Retina (tissue), 1 donor: ENCODE results near the gene PDGFRB.
A peak's percentile ranks its signal among the peaks of the same experiment; 100 is the strongest.

Experiments used
- DNase-seq: peaks from one replicate; pipeline ENCODE4 v3.0.0-alpha.2; 2016

The PDGFRB gene

GRCh38 chr5:150143350-150144245, 12.0 kb downstream of the PDGFRB start:
- DNase-seq, result no peak

GRCh38 chr5:150142959-150143349, 12.7 kb downstream of the PDGFRB start:
- DNase-seq, result no peak

GRCh38 chr5:150142185-150142958, 13.3 kb downstream of the PDGFRB start:
- DNase-seq, result no peak

GRCh38 chr5:150141544-150142184, 14.0 kb downstream of the PDGFRB start:
- no peak for DNase-seq

GRCh38 chr5:150140830-150141229, 14.8 kb downstream of the PDGFRB start:
- no peak for DNase-seq

- no peak for DNase-seq
Measured at GRCh38 chr5:150139334-150139733, 16.3 kb downstream of the PDGFRB start.

- peak; percentile 87 for DNase-seq
Measured at GRCh38 chr5:150138551-150139265, 16.9 kb downstream of the PDGFRB start.

GRCh38 chr5:150137997-150138396, 17.6 kb downstream of the PDGFRB start:
- no peak for DNase-seq

GRCh38 chr5:150137168-150137957, 18.3 kb downstream of the PDGFRB start:
- DNase-seq, result no peak

GRCh38 chr5:150136305-150137167, 19.1 kb downstream of the PDGFRB start:
- peak; percentile 85 for DNase-seq

- DNase-seq, result peak; percentile 59
Measured at GRCh38 chr5:150135557-150136304, 19.9 kb downstream of the PDGFRB start.

- DNase-seq, result no peak
Measured at GRCh38 chr5:150134198-150134588, 21.5 kb downstream of the PDGFRB start.

- no peak for DNase-seq
Measured at GRCh38 chr5:150133581-150134197, 22.0 kb downstream of the PDGFRB start.

- no peak for DNase-seq
Measured at GRCh38 chr5:150132740-150133139, 22.9 kb downstream of the PDGFRB start.

- DNase-seq, result no peak
Measured at GRCh38 chr5:150131978-150132694, 23.5 kb downstream of the PDGFRB start.

- DNase-seq, result no peak
Measured at GRCh38 chr5:150131461-150131860, 24.2 kb downstream of the PDGFRB start.

- no peak for DNase-seq
Measured at GRCh38 chr5:150130493-150130922, 25.1 kb downstream of the PDGFRB start.

GRCh38 chr5:150129813-150130492, 25.7 kb downstream of the PDGFRB start:
- peak; percentile 79 for DNase-seq
